CD14-positive monocyte (primary cell): ENCODE results near the gene TDRD6. TPM values are rescaled to one million over a fixed set of nuclear protein-coding genes. Genes with fewer than 3 reads are reported as not detected.

Experiments
- DNase-seq, 3 donors: peaks; one replicate each; pipeline ENCODE4 v3.0.0-alpha.2; 2011 to 2022
- H2AFZ ChIP-seq: 2 replicates; pipeline ENCODE4 v1.6.0; 2012; ENCODE audit warnings: mild to moderate bottlenecking, low read depth, low read length, inconsistent platforms; ENCODE audit not compliant: insufficient read depth, poor library complexity, severe bottlenecking
- H3K27ac ChIP-seq, 2 donors: 1 replicate in 1 of 2; 2 replicates in 1 of 2; pipeline ENCODE4 v1.5.1; 2012 to 2013; ENCODE audit warnings: low read length in 2 of 2, control low read depth in 1 of 2, inconsistent platforms in 1 of 2, low read depth in 1 of 2, mild to moderate bottlenecking in 1 of 2
- H3K27me3 ChIP-seq, 2 donors: one replicate each; pipeline versions ENCODE4 v1.6.0 to v1.6.1; 2011 to 2013; ENCODE audit warnings: low read length in 2 of 2; ENCODE audit not compliant: control insufficient read depth in 2 of 2, insufficient read depth in 2 of 2
- H3K36me3 ChIP-seq, 2 donors: replicated peaks in 1 of 2; 1 replicate in 1 of 2; 2 replicates in 1 of 2; pipeline versions ENCODE4 v1.5.1 to v1.6.1; 2012 to 2013; ENCODE audit warnings: low read length in 2 of 2, control low read depth in 1 of 2, inconsistent platforms in 1 of 2, mild to moderate bottlenecking in 1 of 2; ENCODE audit not compliant: insufficient read depth in 2 of 2, control insufficient read depth in 1 of 2
- H3K4me1 ChIP-seq, 2 donors: 1 replicate in 1 of 2; 2 replicates in 1 of 2; pipeline versions ENCODE4 v1.5.1 to v1.6.1; 2012 to 2013; ENCODE audit warnings: low read length in 2 of 2, control low read depth in 1 of 2, inconsistent platforms in 1 of 2, mild to moderate bottlenecking in 1 of 2, moderate library complexity in 1 of 2; ENCODE audit not compliant: insufficient read depth in 2 of 2, control insufficient read depth in 1 of 2
- H3K4me2 ChIP-seq: replicated peaks from 2 replicates; pipeline ENCODE3; 2012; ENCODE audit warnings: low read length, moderate library complexity, mild to moderate bottlenecking; ENCODE audit not compliant: poor library complexity, severe bottlenecking; ENCODE audit errors: extremely low read depth
- H3K4me3 ChIP-seq, 3 experiments: fragments of 200-600 bp in 1 of 3; sonication (generic) in 1 of 3; replicated peaks in 1 of 3; 1 replicate in 2 of 3; 2 replicates in 1 of 3; pipeline ENCODE4 v1.5.1; 2011 to 2013; ENCODE audit warnings: low read length in 3 of 3, mild to moderate bottlenecking in 3 of 3, control low read depth in 2 of 3, low read depth in 2 of 3, inconsistent platforms in 1 of 3, moderate library complexity in 1 of 3
- H3K79me2 ChIP-seq: 2 replicates; pipeline ENCODE4 v1.6.0; 2012; ENCODE audit warnings: mild to moderate bottlenecking, control low read depth, inconsistent platforms, low read length, moderate library complexity; ENCODE audit not compliant: insufficient read depth
- H3K9ac ChIP-seq: 2 replicates; pipeline ENCODE4 v1.6.0; 2017; ENCODE audit warnings: low read length, mild to moderate bottlenecking; ENCODE audit not compliant: insufficient read depth, poor library complexity, severe bottlenecking
- H3K9me3 ChIP-seq, 2 donors: replicated peaks in 1 of 2; 1 replicate in 1 of 2; 2 replicates in 1 of 2; pipeline versions ENCODE4 v1.5.1 to v1.6.1; 2012 to 2013; ENCODE audit warnings: low read length in 2 of 2, control low read depth in 1 of 2; ENCODE audit not compliant: control insufficient read depth in 1 of 2, insufficient read depth in 1 of 2
- H4K20me1 ChIP-seq: 2 replicates; pipeline ENCODE4 v1.6.0; 2012; ENCODE audit warnings: mild to moderate bottlenecking, low read length, control low read depth, moderate library complexity; ENCODE audit not compliant: insufficient read depth
- H3K27ac Mint-ChIP-seq, 7 donors: one replicate each; pipeline ENCODE4 v1.8.0; 2020; ENCODE audit warnings: mild to moderate bottlenecking in 7 of 7, mixed read lengths in 7 of 7, moderate library complexity in 6 of 7, inconsistent platforms in 2 of 7
- H3K27me3 Mint-ChIP-seq, 3 donors: one replicate each; pipeline ENCODE4 v1.8.0; 2021 to 2022; ENCODE audit warnings: low read depth in 3 of 3, mild to moderate bottlenecking in 3 of 3, mixed read lengths in 3 of 3, moderate library complexity in 3 of 3, inconsistent platforms in 1 of 3
- H3K36me3 Mint-ChIP-seq, 2 donors: one replicate each; pipeline ENCODE4 v1.8.0; 2020; ENCODE audit warnings: mixed read lengths in 2 of 2, inconsistent platforms in 1 of 2, mild to moderate bottlenecking in 1 of 2
- H3K4me1 Mint-ChIP-seq: one replicate; pipeline ENCODE4 v1.8.0; 2020; ENCODE audit warnings: mild to moderate bottlenecking, mixed read lengths
- H3K4me3 Mint-ChIP-seq, 2 donors: one replicate each; pipeline ENCODE4 v1.8.0; 2020; ENCODE audit warnings: mild to moderate bottlenecking in 2 of 2, mixed read lengths in 2 of 2, moderate library complexity in 1 of 2
- H3K9me3 Mint-ChIP-seq, 7 donors: one replicate each; pipeline ENCODE4 v1.8.0; 2020 to 2022; ENCODE audit warnings: mixed read lengths in 7 of 7, mild to moderate bottlenecking in 6 of 7, moderate library complexity in 6 of 7, inconsistent platforms in 2 of 7
- CTCF ChIP-seq: fragments of 200-600 bp; IDR thresholded peaks from one replicate; pipeline ENCODE4 v1.8.0; 2022; ENCODE audit warnings: antibody characterized with exemption, mild to moderate bottlenecking
- WGBS: methylation state at CpG from one replicate; pipeline ENCODE4 v1.1.5; 2013; ENCODE audit warnings: missing lambda C conversion rate; ENCODE audit not compliant: insufficient coverage; 5-methylcytosine and 5-hydroxymethylcytosine counted together
- intact Hi-C, 2 donors: fragments of 100-400 bp; cut with micrococcal nuclease; formaldehyde crosslinking; loops; one replicate each; pipeline versions ENCODE4 v1.15.0 to v1.15.1; 2023
- polyA plus RNA-seq, 3 donors: library from polyadenylated mRNA; depleted of rRNA in 1 of 3; unstranded in 2 of 3; stranded (reverse) in 1 of 3; fragments of 300-500 nt in 2 of 3; fragments of >200 nt in 1 of 3; fragmentation: Illumina TruSeq in 2 of 3; gene quantifications; 1 replicate in 2 of 3; 2 replicates in 1 of 3; pipeline ENCODE4 v1.2.3, GENCODE V29; 2012 to 2021

TDRD6 gene
- polyA plus RNA-seq, 3 donors, result 0.29 to 0.94 TPM; not detected in 1

- Histone ChIP-seq H3K4me3 (peak overlapping the region in 1 of 3 experiments; percentile 35), H3K27ac (peak overlapping the region in 1 of 2 donors; percentile 41), H3K27me3 (no peaks in the 10 kb centered on the region), H4K20me1 (no peaks in the 10 kb centered on the region), H3K79me2 (no peaks in the 10 kb centered on the region), H3K9ac (no peak overlapping the region), H3K4me2 (peak overlapping the region; percentile 47), H3K36me3 (peaks cover 20 to 23% of the 10 kb centered on the region in 2 donors), H3K9me3 (no peaks in the 10 kb centered on the region), H2AFZ (no peak overlapping the region), H3K4me1 (peaks cover 55 to 62% of the 10 kb centered on the region in 2 donors)
- peak overlapping the region; percentile 41 to 87 (median 73) for H3K27ac Mint-ChIP-seq
- peaks cover 61% of the 10 kb centered on the region for H3K4me1 Mint-ChIP-seq
- peaks cover 3 to 7% (median 6%) of the 10 kb centered on the region in 7 donors for H3K9me3 Mint-ChIP-seq
- peaks cover 32 to 71% of the 10 kb centered on the region in 2 donors for H3K36me3 Mint-ChIP-seq
- H3K4me3 Mint-ChIP-seq, result peak overlapping the region in 1 of 2 donors; percentile 52
- WGBS, result no CpG with 5 or more reads among the region's 1 CpG
- intact Hi-C loops, result no loop called here
- peak; percentile 20 to 54 (median 52) for DNase-seq
- H3K27me3 Mint-ChIP-seq, result peaks cover 0 to 2% (median 0%) of the 10 kb centered on the region in 3 donors
- no peak for TF ChIP-seq CTCF
These were observed 23.8 kb downstream of the TDRD6 start for GRCh38 chr6:46711491-46711890.

DNA sequence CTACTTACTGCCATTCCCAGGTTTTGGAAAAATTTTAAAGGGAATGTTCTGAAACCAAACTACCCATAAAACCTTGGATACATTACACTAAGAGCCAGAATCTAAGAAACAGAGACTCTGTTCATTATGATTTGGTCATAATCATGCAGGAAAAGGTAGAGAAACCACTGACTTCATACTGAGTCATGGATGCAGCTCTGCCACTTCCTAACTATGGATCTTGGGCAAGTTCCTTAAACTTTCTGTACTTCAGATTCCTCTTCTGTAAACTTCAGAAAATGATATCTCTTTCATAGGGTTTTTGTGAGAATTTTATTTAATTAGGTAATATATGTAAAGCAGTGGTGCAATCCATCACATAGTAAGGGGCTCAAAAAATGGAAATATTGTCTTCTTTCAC is 27.5 kb downstream of the TDRD6 start:
- Histone ChIP-seq H4K20me1 (no peaks in the 10 kb centered on the region), H3K9ac (no peak overlapping the region), H3K27ac (peak overlapping the region; percentile 78 to 87), H2AFZ (no peak overlapping the region), H3K9me3 (no peaks in the 10 kb centered on the region), H3K4me1 (peaks cover 71 to 87% of the 10 kb centered on the region in 2 donors), H3K36me3 (peaks cover 2% of the 10 kb centered on the region in 2 donors), H3K4me2 (peak overlapping the region; percentile 51), H3K79me2 (no peaks in the 10 kb centered on the region), H3K27me3 (no peaks in the 10 kb centered on the region), H3K4me3 (peak overlapping the region in 1 of 3 experiments; percentile 6)
- Mint-ChIP-seq H3K4me3 (no peak overlapping the region), H3K27ac (peak overlapping the region; percentile 83 to 98 (median 95)), H3K9me3 (peaks cover 0 to 2% (median 0%) of the 10 kb centered on the region in 7 donors), H3K4me1 (peaks cover 79% of the 10 kb centered on the region), H3K27me3 (no peaks in the 10 kb centered on the region), H3K36me3 (peaks cover 21 to 63% of the 10 kb centered on the region in 2 donors)
- DNase-seq, result peak; percentile 68 to 90 (median 89)
- intact Hi-C loops, result loop anchor here in 1 of 2 donors (5.0 kb wide), 1 partner anchor 57 kb away; no protein-coding TSS in a partner anchor
- TF ChIP-seq CTCF, result no peak
